Measurements from ENCODE around the gene IRF6. TPM values are rescaled to one million over a fixed set of nuclear protein-coding genes. Genes with fewer than 3 reads are reported as not detected.

The IRF6 gene
- total RNA-seq, 2 experiments from 2014 or later, result not detected

DNA sequence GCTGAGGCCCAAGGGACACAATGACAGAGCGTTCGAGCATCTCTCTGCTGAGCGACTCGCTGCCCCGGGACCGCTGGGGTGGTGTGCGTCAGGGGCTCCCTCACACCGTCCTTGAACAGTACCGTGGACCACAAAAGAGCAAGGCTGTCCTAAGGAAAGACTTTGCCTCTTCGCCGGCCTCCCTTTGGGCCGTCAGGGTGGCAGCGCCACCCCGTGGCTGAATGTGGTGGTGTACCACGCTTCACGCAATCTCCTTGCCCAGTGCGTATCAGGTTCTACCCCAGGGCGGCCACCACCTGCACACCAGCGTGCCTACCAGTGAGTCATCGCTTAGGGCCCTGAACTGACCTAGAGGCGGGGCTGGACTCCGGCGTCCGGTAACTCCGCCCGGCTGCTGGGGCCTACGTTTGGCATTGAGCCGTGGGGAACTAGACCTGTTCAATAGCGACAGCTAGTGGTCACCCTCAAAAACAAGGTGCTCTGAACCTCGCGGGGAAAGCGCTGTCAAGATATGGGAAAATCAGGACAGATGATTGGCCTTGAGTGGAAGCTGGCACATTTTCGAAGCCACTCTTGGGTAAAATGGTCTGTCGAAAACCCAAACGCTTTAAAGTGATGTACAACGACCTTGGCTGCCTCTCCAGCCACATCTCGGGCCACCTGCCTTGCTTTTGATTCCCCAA is 58.2 kb downstream of the IRF6 start:
- H3K4me2 ChIP-seq (ENCODE audit: low read length), result peak overlapping the region; percentile 51; the same call in 1 of the 2 replicates
- no TSS peak for BruUV-seq (replicated peaks)
- H3K9me2 ChIP-seq (ENCODE audit: insufficient read depth, low read length), result no peaks in the 10 kb centered on the region
- H3K79me2 ChIP-seq (ENCODE audit: insufficient read depth, low read depth, low read length), result no peaks in the 10 kb centered on the region
- intact Hi-C loops (cut with micrococcal nuclease; ENCODE audit: unreplicated experiment), result loop anchor here (5.0 kb wide), 2 partner anchors 55 to 170 kb away; no protein-coding TSS in a partner anchor
- TF ChIP-seq, protein P1, sequence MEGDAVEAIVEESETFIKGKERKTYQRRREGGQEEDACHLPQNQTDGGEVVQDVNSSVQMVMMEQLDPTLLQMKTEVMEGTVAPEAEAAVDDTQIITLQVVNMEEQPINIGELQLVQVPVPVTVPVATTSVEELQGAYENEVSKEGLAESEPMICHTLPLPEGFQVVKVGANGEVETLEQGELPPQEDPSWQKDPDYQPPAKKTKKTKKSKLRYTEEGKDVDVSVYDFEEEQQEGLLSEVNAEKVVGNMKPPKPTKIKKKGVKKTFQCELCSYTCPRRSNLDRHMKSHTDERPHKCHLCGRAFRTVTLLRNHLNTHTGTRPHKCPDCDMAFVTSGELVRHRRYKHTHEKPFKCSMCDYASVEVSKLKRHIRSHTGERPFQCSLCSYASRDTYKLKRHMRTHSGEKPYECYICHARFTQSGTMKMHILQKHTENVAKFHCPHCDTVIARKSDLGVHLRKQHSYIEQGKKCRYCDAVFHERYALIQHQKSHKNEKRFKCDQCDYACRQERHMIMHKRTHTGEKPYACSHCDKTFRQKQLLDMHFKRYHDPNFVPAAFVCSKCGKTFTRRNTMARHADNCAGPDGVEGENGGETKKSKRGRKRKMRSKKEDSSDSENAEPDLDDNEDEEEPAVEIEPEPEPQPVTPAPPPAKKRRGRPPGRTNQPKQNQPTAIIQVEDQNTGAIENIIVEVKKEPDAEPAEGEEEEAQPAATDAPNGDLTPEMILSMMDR (conservative IDR thresholded peaks at IDR 0.05; ENCODE audit: low read length), result peak; percentile 93
- TF ChIP-seq EZH2phosphoT487 (IDR thresholded peaks at IDR 0.05; ENCODE audit: borderline replicate concordance, low read depth, low read length), result no peak
- peak overlapping the region; percentile 25 for H3K4me3 ChIP-seq (ENCODE audit: low read depth, low read length, poor library complexity, severe bottlenecking)
- DNase-seq (ENCODE audit: low spot score), result peak; percentile 53
- H3K9me3 ChIP-seq (ENCODE audit: low read length), result no peaks in the 10 kb centered on the region
- no peak overlapping the region for H3K27ac ChIP-seq (ENCODE audit: low read depth, low read length, poor library complexity, severe bottlenecking)
- no peaks in the 10 kb centered on the region for H3K36me3 ChIP-seq (ENCODE audit: insufficient read depth, low read length)
- H4K20me1 ChIP-seq (ENCODE audit: insufficient read depth, low read length), result no peaks in the 10 kb centered on the region
- H2AFZ ChIP-seq (ENCODE audit: low read length), result peak overlapping the region; percentile 38; the same call in 1 of the 2 replicates
- ChIA-PET CTCF (ENCODE audit: unreplicated experiment) (interaction anchor here (0.5 to 1.4 kb wide), 3 partner anchors 20 to 40 kb away, joined by 3 read pairs; no protein-coding TSS in a partner anchor), POLR2A (no interaction called here)
- peaks cover 13% of the 10 kb centered on the region for H3K4me1 ChIP-seq (ENCODE audit: insufficient read depth, low read length, poor library complexity, severe bottlenecking)

DNA sequence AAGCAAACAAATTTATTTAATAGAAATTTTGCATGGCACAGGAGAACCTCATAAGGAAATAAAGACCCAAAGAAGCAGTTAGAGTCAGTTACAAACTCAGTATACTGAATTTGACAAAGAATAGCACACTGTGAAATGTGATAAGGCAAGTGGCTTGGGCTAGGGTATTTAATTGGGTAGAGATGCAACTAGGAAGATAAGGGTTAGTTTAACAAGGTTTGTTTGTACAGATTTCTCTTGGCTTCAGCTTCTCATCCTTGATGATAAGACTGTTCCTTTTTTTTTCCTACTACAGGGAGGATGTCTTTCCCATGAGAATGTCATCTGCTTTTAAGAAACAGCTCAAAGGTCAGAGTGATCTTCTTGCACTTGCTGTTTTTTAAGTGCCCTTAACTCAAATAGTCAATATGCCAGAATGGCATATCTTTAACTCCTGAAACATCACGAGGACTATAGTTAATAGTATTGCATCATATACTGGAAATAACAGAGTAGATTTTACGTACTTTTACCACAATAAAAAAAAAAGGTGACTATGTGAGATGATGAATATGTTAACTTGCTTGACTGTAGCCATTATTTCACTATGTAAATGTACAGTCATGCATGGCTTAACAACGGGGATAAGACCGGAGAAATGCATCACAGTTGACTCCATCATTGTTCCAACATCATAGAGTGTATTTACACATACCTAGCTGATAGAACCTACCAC is 59.3 kb downstream of the IRF6 start:
- TF ChIP-seq EZH2phosphoT487 (IDR thresholded peaks at IDR 0.05; ENCODE audit: borderline replicate concordance, low read depth, low read length), result no peak
- TF ChIP-seq, protein P1 (conservative IDR thresholded peaks at IDR 0.05; ENCODE audit: low read length), result no peak
- Histone ChIP-seq H3K9me2 (ENCODE audit: insufficient read depth, low read length) (no peaks in the 10 kb centered on the region), H3K27ac (ENCODE audit: low read depth, low read length, poor library complexity, severe bottlenecking) (no peak overlapping the region), H2AFZ (ENCODE audit: low read length) (no peak overlapping the region), H3K4me3 (ENCODE audit: low read depth, low read length, poor library complexity, severe bottlenecking) (no peak overlapping the region), H3K4me2 (ENCODE audit: low read length) (no peak overlapping the region), H3K4me1 (ENCODE audit: insufficient read depth, low read length, poor library complexity, severe bottlenecking) (peaks cover 10% of the 10 kb centered on the region), H4K20me1 (ENCODE audit: insufficient read depth, low read length) (no peaks in the 10 kb centered on the region), H3K36me3 (ENCODE audit: insufficient read depth, low read length) (no peaks in the 10 kb centered on the region), H3K9me3 (ENCODE audit: low read length) (no peaks in the 10 kb centered on the region), H3K79me2 (ENCODE audit: insufficient read depth, low read depth, low read length) (no peaks in the 10 kb centered on the region)
- DNase-seq (ENCODE audit: low spot score), result no peak
- intact Hi-C loops (cut with micrococcal nuclease; ENCODE audit: unreplicated experiment), result loop anchor here (5.0 kb wide), 2 partner anchors 54 to 169 kb away; no protein-coding TSS in a partner anchor
- CTCF ChIA-PET (ENCODE audit: unreplicated experiment), result no interaction called here
- BruUV-seq (replicated peaks), result no TSS peak
- POLR2A ChIA-PET, result interaction anchor here (0.9 kb wide), 1 partner anchor 9 kb away, joined by 3 read pairs; the partner anchor contains the start of gene TRAF3IP3

DNA sequence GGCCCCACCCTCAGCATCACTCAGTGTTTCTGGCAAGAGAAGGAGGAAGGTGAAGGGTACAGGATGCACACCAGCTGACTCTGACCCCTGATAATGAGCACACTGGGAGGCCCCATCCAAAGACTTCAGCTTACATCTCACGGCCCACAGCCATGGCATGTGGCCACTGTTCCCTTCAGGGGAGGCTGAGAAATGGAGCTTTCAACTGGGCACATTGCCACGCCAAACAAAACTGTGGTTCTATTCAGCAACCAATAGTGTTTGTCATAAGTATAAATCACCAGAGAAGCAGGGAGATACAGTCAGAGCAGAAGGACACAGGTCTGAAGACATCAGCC is 62.8 kb downstream of the IRF6 start:
- Histone ChIP-seq H4K20me1 (ENCODE audit: insufficient read depth, low read length) (no peaks in the 10 kb centered on the region), H3K9me2 (ENCODE audit: insufficient read depth, low read length) (no peaks in the 10 kb centered on the region), H2AFZ (ENCODE audit: low read length) (no peak overlapping the region), H3K79me2 (ENCODE audit: insufficient read depth, low read depth, low read length) (no peaks in the 10 kb centered on the region), H3K27ac (ENCODE audit: low read depth, low read length, poor library complexity, severe bottlenecking) (no peak overlapping the region), H3K4me3 (ENCODE audit: low read depth, low read length, poor library complexity, severe bottlenecking) (no peak overlapping the region), H3K36me3 (ENCODE audit: insufficient read depth, low read length) (no peaks in the 10 kb centered on the region), H3K4me2 (ENCODE audit: low read length) (no peak overlapping the region), H3K9me3 (ENCODE audit: low read length) (no peaks in the 10 kb centered on the region), H3K4me1 (ENCODE audit: insufficient read depth, low read length, poor library complexity, severe bottlenecking) (peaks cover 6% of the 10 kb centered on the region)
- ChIA-PET CTCF (ENCODE audit: unreplicated experiment) (no interaction called here), POLR2A (no interaction called here)
- intact Hi-C loops (cut with micrococcal nuclease; ENCODE audit: unreplicated experiment), result no loop called here
- TF ChIP-seq, protein P1 (conservative IDR thresholded peaks at IDR 0.05; ENCODE audit: low read length), result no peak
- TF ChIP-seq EZH2phosphoT487 (IDR thresholded peaks at IDR 0.05; ENCODE audit: borderline replicate concordance, low read depth, low read length), result no peak
- no TSS peak for BruUV-seq (replicated peaks)
- DNase-seq (ENCODE audit: low spot score), result no peak

Data from OCI-LY7 (cell line).